Keratinocyte (primary cell): ENCODE results near the gene SYCE3.

Experiments used
- EZH2 ChIP-seq: IDR thresholded peaks from one replicate; pipeline ENCODE4 v1.6.1; 2012; ENCODE audit warnings: inconsistent platforms, mild to moderate bottlenecking, low read length, moderate library complexity
- TF ChIP-seq, protein P1 (sequence below), 3 experiments: IDR thresholded peaks in 1 of 3; conservative IDR thresholded peaks in 1 of 3; optimal IDR thresholded peaks in 1 of 3; 2 replicates in 2 of 3; 3 replicates in 1 of 3; pipeline versions ENCODE3 to v1.5.1; 2011; ENCODE audit warnings: low read length in 3 of 3, mild to moderate bottlenecking in 3 of 3, moderate library complexity in 2 of 3, control low read depth in 1 of 3, inconsistent platforms in 1 of 3; ENCODE audit not compliant: insufficient read depth in 2 of 3; ENCODE audit errors: extremely low read depth in 1 of 3

DNA sequence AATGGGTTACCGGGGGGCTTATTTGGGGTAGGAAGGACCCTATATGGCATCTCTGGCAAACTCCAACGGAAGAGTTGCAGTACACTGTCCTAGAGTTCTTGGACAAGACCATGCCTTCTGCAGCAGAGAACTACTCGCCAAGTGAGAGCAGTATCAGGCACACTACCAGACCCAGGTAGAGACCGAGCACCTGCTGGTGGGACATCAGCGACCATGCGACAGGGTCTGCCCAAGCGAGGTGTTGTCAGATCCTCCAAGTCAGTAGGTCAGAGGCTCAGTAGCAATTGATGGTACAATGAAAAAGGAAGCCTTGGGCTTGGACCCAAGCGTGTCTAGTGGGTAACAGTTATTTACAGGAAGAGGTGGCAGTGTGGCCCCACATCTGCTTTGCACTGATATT, 23.1 kb upstream of the SYCE3 start:
- TF ChIP-seq, protein P1, sequence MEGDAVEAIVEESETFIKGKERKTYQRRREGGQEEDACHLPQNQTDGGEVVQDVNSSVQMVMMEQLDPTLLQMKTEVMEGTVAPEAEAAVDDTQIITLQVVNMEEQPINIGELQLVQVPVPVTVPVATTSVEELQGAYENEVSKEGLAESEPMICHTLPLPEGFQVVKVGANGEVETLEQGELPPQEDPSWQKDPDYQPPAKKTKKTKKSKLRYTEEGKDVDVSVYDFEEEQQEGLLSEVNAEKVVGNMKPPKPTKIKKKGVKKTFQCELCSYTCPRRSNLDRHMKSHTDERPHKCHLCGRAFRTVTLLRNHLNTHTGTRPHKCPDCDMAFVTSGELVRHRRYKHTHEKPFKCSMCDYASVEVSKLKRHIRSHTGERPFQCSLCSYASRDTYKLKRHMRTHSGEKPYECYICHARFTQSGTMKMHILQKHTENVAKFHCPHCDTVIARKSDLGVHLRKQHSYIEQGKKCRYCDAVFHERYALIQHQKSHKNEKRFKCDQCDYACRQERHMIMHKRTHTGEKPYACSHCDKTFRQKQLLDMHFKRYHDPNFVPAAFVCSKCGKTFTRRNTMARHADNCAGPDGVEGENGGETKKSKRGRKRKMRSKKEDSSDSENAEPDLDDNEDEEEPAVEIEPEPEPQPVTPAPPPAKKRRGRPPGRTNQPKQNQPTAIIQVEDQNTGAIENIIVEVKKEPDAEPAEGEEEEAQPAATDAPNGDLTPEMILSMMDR (optimal IDR thresholded peaks at IDR 0.05 in 1 of 3, IDR thresholded peaks at IDR 0.05 in 1 of 3, conservative IDR thresholded peaks at IDR 0.05 in 1 of 3; ENCODE audit: extremely low read depth in 1 of 3, insufficient read depth in 2 of 3, low read length in 3 of 3), result no peak
- no peak for TF ChIP-seq EZH2
